HL-60 (cell line): ENCODE results near the gene PNPLA6.

Source experiments
- DNase-seq, 2 experiments: peaks; one replicate each; pipeline ENCODE4 v3.0.0-alpha.2; 2010 to 2020; ENCODE audit warnings: low read depth in 1 of 2, low spot score in 1 of 2
- H3K27ac ChIP-seq: fragments of 250-450 bp; sonication (Bioruptor Pico); replicated peaks from 2 replicates; pipeline ENCODE4 v1.5.1; 2020; ENCODE audit warnings: mild to moderate bottlenecking, moderate library complexity
- H3K27me3 ChIP-seq: fragments of 250-450 bp; sonication (Bioruptor Pico); 2 replicates; pipeline ENCODE4 v1.5.1; 2021; ENCODE audit warnings: mild to moderate bottlenecking, moderate library complexity; ENCODE audit not compliant: insufficient read depth, poor library complexity, severe bottlenecking
- H3K4me3 ChIP-seq: replicated peaks from 2 replicates; pipeline ENCODE4 v1.5.1; 2011; ENCODE audit warnings: mild to moderate bottlenecking, control low read depth, low read length; ENCODE audit not compliant: insufficient read depth
- GABPA ChIP-seq: IDR thresholded peaks from 2 replicates; pipeline ENCODE4 v1.6.1; 2012; ENCODE audit warnings: low read depth
- POLR2AphosphoS5 ChIP-seq: IDR thresholded peaks from 2 replicates; pipeline ENCODE4 v1.6.1; 2012; ENCODE audit warnings: low read depth
- REST ChIP-seq: IDR thresholded peaks from 2 replicates; pipeline ENCODE4 v1.6.1; 2012; ENCODE audit warnings: low read depth; ENCODE audit not compliant: insufficient replicate concordance
- SPI1 ChIP-seq: IDR thresholded peaks from 2 replicates; pipeline ENCODE4 v1.6.1; 2012; ENCODE audit warnings: low read depth, mild to moderate bottlenecking, borderline replicate concordance
- TF ChIP-seq, protein P1 (sequence below): IDR thresholded peaks from one replicate; pipeline ENCODE4 v1.5.1; 2011; ENCODE audit warnings: low read length, control low read depth, inconsistent platforms; ENCODE audit not compliant: insufficient read depth

PNPLA6 gene

DNA sequence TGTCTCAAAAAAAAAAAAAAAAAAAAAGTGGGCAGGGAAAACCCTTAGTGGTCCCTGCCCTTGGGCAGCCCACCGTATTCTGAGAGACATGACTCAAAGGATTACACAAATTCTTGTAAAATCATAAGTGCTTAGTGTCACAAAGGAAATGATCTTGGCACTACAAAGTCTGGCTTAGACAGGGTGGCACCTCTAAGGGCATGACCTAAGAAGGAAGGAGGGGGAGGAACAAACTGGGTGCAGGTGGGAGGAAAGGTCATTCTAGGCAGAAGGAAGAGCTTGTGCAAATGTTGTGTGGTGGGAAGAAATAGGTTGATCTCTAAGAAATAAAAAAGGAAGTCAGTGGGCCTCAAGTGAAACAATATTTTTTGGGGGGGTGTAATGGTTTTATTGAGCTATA, 10.4 kb downstream of the PNPLA6 start:
- Histone ChIP-seq H3K4me3 (no peak overlapping the region), H3K27me3 (no peaks in the 10 kb centered on the region), H3K27ac (peak overlapping the region; percentile 64; the same call in 1 of the 2 replicates)
- TF ChIP-seq SPI1 = peak; percentile 79
- TF ChIP-seq, protein P1, sequence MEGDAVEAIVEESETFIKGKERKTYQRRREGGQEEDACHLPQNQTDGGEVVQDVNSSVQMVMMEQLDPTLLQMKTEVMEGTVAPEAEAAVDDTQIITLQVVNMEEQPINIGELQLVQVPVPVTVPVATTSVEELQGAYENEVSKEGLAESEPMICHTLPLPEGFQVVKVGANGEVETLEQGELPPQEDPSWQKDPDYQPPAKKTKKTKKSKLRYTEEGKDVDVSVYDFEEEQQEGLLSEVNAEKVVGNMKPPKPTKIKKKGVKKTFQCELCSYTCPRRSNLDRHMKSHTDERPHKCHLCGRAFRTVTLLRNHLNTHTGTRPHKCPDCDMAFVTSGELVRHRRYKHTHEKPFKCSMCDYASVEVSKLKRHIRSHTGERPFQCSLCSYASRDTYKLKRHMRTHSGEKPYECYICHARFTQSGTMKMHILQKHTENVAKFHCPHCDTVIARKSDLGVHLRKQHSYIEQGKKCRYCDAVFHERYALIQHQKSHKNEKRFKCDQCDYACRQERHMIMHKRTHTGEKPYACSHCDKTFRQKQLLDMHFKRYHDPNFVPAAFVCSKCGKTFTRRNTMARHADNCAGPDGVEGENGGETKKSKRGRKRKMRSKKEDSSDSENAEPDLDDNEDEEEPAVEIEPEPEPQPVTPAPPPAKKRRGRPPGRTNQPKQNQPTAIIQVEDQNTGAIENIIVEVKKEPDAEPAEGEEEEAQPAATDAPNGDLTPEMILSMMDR = no peak
- DNase-seq = peak; percentile 52 to 72

GRCh38 chr19:7547159-7547558, 11.6 kb downstream of the PNPLA6 start:
- TF ChIP-seq REST (no peak), POLR2AphosphoS5 (no peak), SPI1 (no peak), GABPA (no peak)
- TF ChIP-seq, protein P1 = no peak
- no peak overlapping the region for H3K4me3 ChIP-seq
- DNase-seq = no peak
- H3K27ac ChIP-seq = no peak overlapping the region
- no peaks in the 10 kb centered on the region for H3K27me3 ChIP-seq

DNA sequence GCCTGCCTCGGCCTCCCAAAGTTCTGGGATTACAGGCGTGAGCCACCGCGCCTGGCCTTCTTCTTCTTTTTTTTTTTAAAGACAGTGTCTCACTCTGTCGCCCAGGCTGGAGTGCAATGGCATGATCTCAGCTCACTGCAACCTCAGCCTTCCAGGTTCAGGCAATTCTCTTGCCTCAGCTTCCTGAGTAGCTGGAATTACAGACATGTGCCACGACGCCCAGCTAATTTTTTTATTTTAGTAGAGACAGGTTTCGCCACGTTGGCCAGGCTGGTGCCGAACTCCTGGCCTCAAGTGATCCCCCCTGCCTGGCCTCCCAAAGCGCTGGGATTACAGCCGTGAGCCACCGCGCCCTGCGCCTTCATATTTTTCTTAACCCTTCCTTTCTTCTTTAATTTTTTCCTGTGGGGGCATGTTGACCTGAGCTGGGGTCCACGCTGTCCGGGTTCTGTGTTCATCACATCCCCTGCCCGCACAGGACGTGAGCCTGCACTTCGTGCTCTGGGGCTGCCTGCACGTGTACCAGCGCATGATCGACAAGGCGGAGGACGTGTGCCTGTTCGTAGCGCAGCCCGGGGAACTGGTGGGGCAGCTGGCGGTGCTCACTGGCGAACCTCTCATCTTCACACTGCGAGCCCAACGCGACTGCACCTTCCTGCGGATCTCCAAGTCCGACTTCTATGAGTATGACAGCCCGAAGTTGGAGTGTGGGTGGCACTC, 14.1 kb downstream of the PNPLA6 start:
- TF ChIP-seq, protein P1 = no peak
- no peak for TF ChIP-seq POLR2AphosphoS5
- TF ChIP-seq REST = no peak
- TF ChIP-seq GABPA = no peak
- no peak for TF ChIP-seq SPI1
- no peak overlapping the region for H3K4me3 ChIP-seq
- no peak for DNase-seq

DNA sequence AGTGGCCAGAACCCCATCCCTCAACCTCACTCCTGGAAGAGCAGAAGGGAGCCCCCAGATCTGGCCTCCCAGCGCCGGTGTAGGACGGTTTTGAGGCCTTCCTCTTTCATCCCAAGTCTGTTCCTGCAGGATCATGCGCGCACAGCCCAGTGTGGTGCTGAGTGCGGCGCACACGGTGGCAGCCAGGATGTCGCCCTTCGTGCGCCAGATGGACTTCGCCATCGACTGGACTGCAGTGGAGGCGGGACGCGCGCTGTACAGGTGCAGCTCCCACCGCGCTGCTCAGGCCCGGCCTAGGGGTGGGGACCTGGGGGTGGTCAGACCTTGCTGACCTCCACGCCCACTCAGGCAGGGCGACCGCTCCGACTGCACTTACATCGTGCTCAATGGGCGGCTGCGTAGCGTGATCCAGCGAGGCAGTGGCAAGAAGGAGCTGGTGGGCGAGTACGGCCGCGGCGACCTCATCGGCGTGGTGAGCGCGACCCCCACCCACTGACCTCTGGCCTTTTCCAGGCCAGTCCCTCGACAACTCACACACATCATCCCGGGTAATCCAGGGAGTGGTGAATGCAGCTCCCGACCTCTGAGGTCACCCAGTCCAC, 14.8 kb downstream of the PNPLA6 start:
- no peak overlapping the region for H3K4me3 ChIP-seq
- DNase-seq = no peak

More for the DNA sequence above, 14.1 kb downstream of the PNPLA6 start:
- Histone ChIP-seq H3K27me3 (no peaks in the 10 kb centered on the region), H3K27ac (no peak overlapping the region)

More for the DNA sequence above, 14.8 kb downstream of the PNPLA6 start:
- no peaks in the 10 kb centered on the region for H3K27me3 ChIP-seq
- H3K27ac ChIP-seq = no peak overlapping the region
- TF ChIP-seq POLR2AphosphoS5 (no peak), GABPA (no peak), REST (no peak), SPI1 (no peak)
- TF ChIP-seq, protein P1 = no peak
